Middle frontal gyrus (tissue), 1 donor: ENCODE measurements around the gene FDXR.

ENCODE experiments used
- DNase-seq: peaks from one replicate; pipeline ENCODE4 v3.0.0-alpha.2; 2015; ENCODE audit warnings: low spot score; ENCODE audit errors: extremely low spot score

The FDXR gene

DNA sequence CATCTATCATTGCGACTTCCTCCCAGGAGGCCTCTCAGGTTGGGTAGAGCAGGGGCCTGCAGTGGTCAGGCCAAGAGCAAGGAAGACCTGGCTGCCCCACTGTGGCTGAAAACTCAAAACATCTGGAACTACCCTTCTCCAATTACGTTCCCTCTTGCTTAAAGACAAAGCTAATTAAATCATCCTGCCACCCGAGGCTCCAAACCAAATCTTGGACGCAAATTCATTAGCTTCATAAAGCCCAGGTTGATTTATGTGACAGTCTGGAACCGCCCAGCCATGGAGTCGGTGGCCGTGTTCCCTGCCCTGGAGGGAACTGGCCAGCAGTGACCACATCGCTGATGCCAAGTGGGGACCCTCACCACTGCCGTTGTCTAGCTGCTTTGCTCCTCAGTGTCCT is 34.5 kb downstream of the FDXR start:
- no peak for DNase-seq

- no peak for DNase-seq
These were observed 35.9 kb downstream of the FDXR start for GRCh38 chr17:74836691-74837467.

DNA sequence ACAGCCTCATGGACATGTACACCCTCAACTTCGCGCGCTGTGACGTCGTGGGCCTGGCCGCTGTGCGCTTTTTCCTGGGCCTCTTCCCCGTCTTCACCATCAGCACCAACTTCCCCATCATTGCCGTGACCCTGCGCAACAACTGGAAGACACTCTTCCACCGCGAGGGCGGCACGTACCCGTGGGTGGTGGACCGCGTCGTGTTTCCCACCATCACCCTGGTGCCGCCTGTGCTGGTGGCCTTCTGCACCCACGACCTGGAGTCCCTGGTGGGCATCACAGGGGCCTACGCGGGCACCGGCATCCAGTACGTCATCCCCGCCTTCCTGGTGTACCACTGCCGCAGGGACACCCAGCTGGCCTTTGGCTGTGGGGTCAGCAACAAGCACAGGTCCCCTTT is 36.6 kb downstream of the FDXR start:
- DNase-seq: no peak

GRCh38 chr17:74833501-74834377 is 39.1 kb downstream of the FDXR start:
- no peak for DNase-seq

GRCh38 chr17:74832421-74832820 is 40.4 kb downstream of the FDXR start:
- no peak for DNase-seq

DNA sequence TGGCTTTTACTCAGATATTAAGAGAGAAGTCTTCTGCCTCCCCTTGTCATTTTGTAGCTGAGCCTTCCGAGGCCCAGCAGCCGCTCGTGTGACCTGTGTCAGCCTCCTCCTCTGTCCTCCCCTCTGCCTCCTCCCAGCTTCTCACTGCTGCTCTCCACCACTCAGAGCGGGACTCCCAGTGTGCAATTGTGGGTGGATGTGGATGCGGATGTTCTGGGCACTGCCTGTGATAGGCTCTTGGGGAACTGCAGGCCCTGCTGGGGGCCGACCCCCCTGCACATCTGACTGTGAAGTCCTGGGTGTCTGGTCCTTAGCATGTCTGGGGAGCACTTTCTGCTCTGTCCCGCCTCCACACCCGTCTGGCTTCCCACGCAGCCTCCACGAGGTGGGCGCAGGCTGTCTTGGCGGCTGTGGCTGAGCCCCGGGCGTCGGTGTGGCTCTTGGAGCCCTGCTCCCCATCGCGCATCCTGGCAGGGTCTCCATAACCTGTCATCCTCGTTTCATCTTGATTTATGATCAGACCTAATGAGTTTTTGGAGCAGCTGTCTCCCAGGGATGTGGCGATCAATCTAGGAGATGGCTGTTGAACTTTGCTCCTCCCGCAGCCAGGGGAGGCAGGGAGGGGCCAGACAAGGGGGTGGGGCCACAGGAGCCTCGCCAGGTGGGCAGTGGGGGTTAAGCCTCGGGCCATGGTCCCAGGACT is 41.2 kb downstream of the FDXR start:
- no peak for DNase-seq

- DNase-seq: no peak
These were observed 41.9 kb downstream of the FDXR start for GRCh38 chr17:74830861-74831260.

DNA sequence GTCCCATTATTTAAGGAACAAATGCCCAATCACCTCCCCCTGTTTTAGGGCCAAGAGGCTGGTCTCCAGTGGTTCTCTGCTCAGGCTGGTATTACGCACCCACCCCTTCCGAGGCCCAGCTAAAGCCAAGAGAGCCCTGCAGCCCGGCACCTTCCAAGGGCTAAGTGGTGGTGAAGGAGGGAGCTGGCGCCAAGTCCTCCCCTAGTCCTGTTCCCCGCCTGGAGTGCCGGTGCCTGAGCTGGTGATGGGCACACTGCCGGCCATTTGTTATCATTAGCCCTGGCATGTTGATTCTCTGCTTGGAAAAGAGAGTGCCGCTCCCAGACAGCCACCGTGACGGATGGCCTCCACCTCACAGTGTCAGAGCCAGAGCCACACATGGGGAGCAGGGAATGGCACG is 45.0 kb downstream of the FDXR start:
- no peak for DNase-seq

GRCh38 chr17:74825952-74826719 is 46.7 kb downstream of the FDXR start:
- DNase-seq: no peak

DNA sequence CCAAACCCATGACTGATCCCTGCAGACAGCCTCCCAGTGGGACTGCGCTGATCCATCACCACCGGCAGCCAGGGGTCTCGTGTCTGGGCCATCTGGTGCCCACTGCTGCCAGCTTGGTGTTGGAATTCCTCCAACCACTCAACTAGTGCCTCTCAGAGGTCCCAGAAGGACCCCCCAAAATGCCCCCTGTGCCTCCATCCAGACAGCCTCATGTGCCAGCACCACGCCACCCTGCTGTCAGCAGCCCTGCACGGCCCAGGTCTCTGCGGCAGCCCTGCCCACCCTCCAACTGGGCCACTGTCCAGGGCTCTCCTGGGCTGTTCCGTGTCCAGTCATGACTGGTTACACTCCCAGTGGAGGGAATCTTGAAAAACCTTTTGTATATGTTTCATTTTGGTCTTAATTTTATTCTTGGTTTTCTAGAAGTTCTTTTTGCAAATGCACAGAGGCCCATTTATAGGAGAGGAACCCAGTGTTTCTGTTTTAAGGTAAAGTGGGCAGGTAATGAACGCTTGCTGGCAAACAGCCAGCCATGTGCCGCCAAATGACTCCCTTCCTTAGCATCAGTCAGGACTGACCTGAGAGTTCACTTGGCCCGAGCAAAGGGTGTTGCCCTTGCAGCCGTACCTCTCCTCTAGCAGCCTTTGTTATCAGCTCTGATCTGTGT is 47.7 kb downstream of the FDXR start:
- DNase-seq: no peak

- DNase-seq: peak; percentile 31
These were observed 49.8 kb downstream of the FDXR start for GRCh38 chr17:74822939-74823367.

DNA sequence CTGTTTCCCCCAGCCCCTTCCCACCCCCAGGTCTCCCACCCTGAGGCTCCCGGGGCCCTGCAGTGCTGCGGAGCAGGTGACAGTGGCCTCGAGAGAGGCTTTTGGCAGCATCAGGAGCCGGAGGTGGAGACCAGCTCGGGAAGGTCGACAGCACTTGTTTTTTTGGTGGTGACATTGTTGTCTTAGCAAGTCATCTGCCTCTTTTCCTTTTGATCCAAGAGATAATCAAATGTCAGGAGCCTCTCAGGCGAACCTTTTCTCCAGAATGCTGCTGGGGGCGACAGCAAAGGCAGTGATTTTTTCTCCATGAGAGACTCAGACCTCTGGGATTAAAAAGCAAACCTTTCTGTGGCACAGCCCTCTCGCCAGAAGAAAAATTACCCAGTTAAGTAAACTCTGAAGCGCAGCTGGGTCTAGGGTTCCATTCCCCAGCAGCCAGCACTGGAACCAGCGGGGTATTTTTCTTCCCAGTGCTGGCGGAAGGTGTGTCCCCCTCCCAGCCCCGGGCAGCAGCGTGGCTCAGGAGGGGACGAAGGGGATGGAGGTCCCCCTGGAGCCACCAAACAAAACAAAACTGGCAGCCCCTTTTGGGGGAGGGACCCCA is 50.4 kb downstream of the FDXR start:
- DNase-seq: no peak

GRCh38 chr17:74821655-74822334 is 51.0 kb downstream of the FDXR start:
- DNase-seq: no peak

GRCh38 chr17:74819801-74820436 is 52.9 kb downstream of the FDXR start:
- DNase-seq: no peak

GRCh38 chr17:74818291-74818938 is 54.4 kb downstream of the FDXR start:
- DNase-seq: no peak

DNA sequence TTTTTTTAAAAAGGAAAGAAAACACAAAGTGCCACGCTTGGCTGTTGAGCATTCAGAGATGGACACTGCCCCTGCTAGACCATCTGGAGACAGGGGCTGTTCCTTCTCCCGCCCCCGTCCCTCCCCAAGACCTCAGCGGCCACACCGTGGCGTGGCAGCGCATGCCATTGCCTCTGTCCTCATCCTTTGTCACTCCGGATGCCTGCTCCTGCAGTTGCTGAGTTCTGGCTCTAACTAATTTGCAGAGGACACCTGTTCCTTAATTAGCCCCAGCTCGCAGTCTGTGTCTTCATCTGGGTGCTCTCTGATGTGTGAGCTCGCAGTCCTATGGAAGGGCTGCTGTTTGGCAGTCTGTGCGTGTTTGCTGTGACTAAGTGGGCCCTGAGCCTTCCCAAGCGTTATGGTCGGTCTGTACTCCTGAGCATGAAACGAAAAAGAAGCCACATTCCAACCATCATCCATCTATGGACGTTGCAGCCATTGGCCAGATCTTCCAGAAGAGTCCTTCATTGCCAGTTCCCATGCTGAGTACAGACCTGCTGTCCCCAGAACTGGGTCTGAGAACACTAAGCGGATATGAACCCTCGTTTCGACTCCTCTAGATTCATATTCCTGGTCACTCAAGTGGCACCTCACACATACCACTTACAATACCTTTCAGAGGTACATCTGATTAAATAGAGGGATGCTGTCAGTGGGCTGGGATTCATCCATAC is 55.7 kb downstream of the FDXR start:
- DNase-seq: no peak

- DNase-seq: no peak
These were observed 57.0 kb downstream of the FDXR start for GRCh38 chr17:74815550-74816370.
